ENCODE results near the gene GPR139. TPM values are rescaled to one million over a fixed set of nuclear protein-coding genes. Genes with fewer than 3 reads are reported as not detected.

The GPR139 gene
- total RNA-seq, 1 experiment from 2014 or later = not detected

GRCh38 chr16:20072146-20072873 lies 1.4 kb downstream of the GPR139 start:
- Histone ChIP-seq H4K20me1 (ENCODE audit: insufficient read depth, low read depth, low read length) (no peaks in the 10 kb centered on the region), H3K4me2 (ENCODE audit: low read depth, low read length, poor library complexity, severe bottlenecking) (no peak overlapping the region), H3K4me1 (ENCODE audit: low read length) (no peaks in the 10 kb centered on the region), H3K36me3 (ENCODE audit: insufficient read depth, low read length) (no peaks in the 10 kb centered on the region), H3K9me2 (replicated peaks; ENCODE audit: insufficient read depth, low read length) (no peaks in the 10 kb centered on the region), H3K79me2 (ENCODE audit: low read length) (no peaks in the 10 kb centered on the region), H3K27ac (ENCODE audit: low read length) (no peak overlapping the region), H3K9ac (ENCODE audit: low read length) (no peak overlapping the region), H3K4me3 (ENCODE audit: low read length) (no peak overlapping the region), H3K27me3 (ENCODE audit: low read length) (no peaks in the 10 kb centered on the region), H2AFZ (ENCODE audit: low read length) (no peak overlapping the region), H3K9me3 (ENCODE audit: low read length) (no peaks in the 10 kb centered on the region)
- no peak for DNase-seq

DNA sequence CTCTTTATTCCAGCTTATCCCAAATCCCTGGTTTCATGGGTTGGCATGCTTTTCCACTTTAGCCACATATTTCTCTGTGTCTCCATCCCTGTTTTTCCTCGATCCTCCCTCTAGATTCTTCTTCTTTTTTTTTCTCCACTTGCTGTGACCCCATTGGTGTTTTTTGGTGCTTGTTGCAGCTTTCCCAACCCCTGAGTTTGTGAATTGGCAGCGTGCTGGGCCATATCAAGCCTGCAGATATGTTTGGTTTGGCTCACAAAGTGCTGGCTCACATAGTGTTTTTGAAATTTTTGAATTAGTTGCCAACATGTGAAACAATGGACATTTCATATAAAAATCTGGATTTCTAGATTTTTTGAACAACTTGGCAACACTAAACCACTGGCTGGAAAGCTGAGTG lies 8.8 kb downstream of the GPR139 start:
- H3K4me1 ChIP-seq (ENCODE audit: low read length) = no peaks in the 10 kb centered on the region
- no peak overlapping the region for H3K4me3 ChIP-seq (ENCODE audit: low read length)
- DNase-seq = no peak
- H2AFZ ChIP-seq (ENCODE audit: low read length) = no peak overlapping the region
- H3K4me2 ChIP-seq (ENCODE audit: low read depth, low read length, poor library complexity, severe bottlenecking) = no peak overlapping the region
- no peaks in the 10 kb centered on the region for H3K27me3 ChIP-seq (ENCODE audit: low read length)
- no peaks in the 10 kb centered on the region for H4K20me1 ChIP-seq (ENCODE audit: insufficient read depth, low read depth, low read length)
- H3K79me2 ChIP-seq (ENCODE audit: low read length) = no peaks in the 10 kb centered on the region
- H3K36me3 ChIP-seq (ENCODE audit: insufficient read depth, low read length) = no peaks in the 10 kb centered on the region
- no peak overlapping the region for H3K27ac ChIP-seq (ENCODE audit: low read length)
- H3K9me3 ChIP-seq (ENCODE audit: low read length) = no peaks in the 10 kb centered on the region
- no peaks in the 10 kb centered on the region for H3K9me2 ChIP-seq (replicated peaks; ENCODE audit: insufficient read depth, low read length)
- H3K9ac ChIP-seq (ENCODE audit: low read length) = no peak overlapping the region

DNA sequence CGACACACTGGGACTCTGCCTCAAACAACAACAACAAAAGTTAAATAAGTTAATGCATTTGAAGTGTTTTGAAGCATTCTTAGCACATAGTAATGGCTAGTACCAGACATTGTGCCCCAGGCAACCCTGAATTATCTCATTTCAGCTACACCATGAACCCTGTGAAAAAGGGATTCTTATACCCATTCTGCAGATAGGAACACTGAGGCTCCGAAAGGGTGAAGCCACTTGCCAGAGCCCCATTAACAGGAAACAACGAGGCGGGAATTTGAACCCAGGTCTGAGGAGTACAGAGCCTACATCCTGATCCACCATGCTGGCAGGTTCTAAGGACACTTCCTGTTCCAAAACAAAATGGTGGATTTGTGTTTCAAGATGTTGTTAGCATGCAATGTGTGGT lies 9.2 kb downstream of the GPR139 start:
- Histone ChIP-seq H3K9ac (ENCODE audit: low read length) (no peak overlapping the region), H3K4me1 (ENCODE audit: low read length) (no peaks in the 10 kb centered on the region), H2AFZ (ENCODE audit: low read length) (no peak overlapping the region), H3K27me3 (ENCODE audit: low read length) (no peaks in the 10 kb centered on the region), H3K36me3 (ENCODE audit: insufficient read depth, low read length) (no peaks in the 10 kb centered on the region), H3K9me3 (ENCODE audit: low read length) (no peaks in the 10 kb centered on the region), H4K20me1 (ENCODE audit: insufficient read depth, low read depth, low read length) (no peaks in the 10 kb centered on the region), H3K9me2 (replicated peaks; ENCODE audit: insufficient read depth, low read length) (no peaks in the 10 kb centered on the region), H3K79me2 (ENCODE audit: low read length) (no peaks in the 10 kb centered on the region), H3K27ac (ENCODE audit: low read length) (no peak overlapping the region), H3K4me3 (ENCODE audit: low read length) (no peak overlapping the region), H3K4me2 (ENCODE audit: low read depth, low read length, poor library complexity, severe bottlenecking) (no peak overlapping the region)
- DNase-seq = no peak

- Histone ChIP-seq H3K36me3 (ENCODE audit: insufficient read depth, low read length) (no peaks in the 10 kb centered on the region), H4K20me1 (ENCODE audit: insufficient read depth, low read depth, low read length) (no peaks in the 10 kb centered on the region), H3K27me3 (ENCODE audit: low read length) (no peaks in the 10 kb centered on the region), H3K9me3 (ENCODE audit: low read length) (no peaks in the 10 kb centered on the region), H3K9me2 (replicated peaks; ENCODE audit: insufficient read depth, low read length) (no peaks in the 10 kb centered on the region), H2AFZ (ENCODE audit: low read length) (no peak overlapping the region), H3K9ac (ENCODE audit: low read length) (no peak overlapping the region), H3K4me1 (ENCODE audit: low read length) (no peaks in the 10 kb centered on the region), H3K79me2 (ENCODE audit: low read length) (no peaks in the 10 kb centered on the region), H3K4me2 (ENCODE audit: low read depth, low read length, poor library complexity, severe bottlenecking) (no peak overlapping the region), H3K4me3 (ENCODE audit: low read length) (no peak overlapping the region), H3K27ac (ENCODE audit: low read length) (no peak overlapping the region)
- no peak for DNase-seq
Observed at GRCh38 chr16:20061132-20061531, 12.6 kb downstream of the GPR139 start.

GRCh38 chr16:20056436-20056835 lies 17.3 kb downstream of the GPR139 start:
- Histone ChIP-seq H3K79me2 (ENCODE audit: low read length) (no peaks in the 10 kb centered on the region), H3K27ac (ENCODE audit: low read length) (no peak overlapping the region), H2AFZ (ENCODE audit: low read length) (no peak overlapping the region), H3K4me1 (ENCODE audit: low read length) (no peaks in the 10 kb centered on the region), H3K4me2 (ENCODE audit: low read depth, low read length, poor library complexity, severe bottlenecking) (no peak overlapping the region), H4K20me1 (ENCODE audit: insufficient read depth, low read depth, low read length) (no peaks in the 10 kb centered on the region), H3K9me2 (replicated peaks; ENCODE audit: insufficient read depth, low read length) (no peaks in the 10 kb centered on the region), H3K9me3 (ENCODE audit: low read length) (no peaks in the 10 kb centered on the region), H3K9ac (ENCODE audit: low read length) (no peak overlapping the region), H3K36me3 (ENCODE audit: insufficient read depth, low read length) (no peaks in the 10 kb centered on the region), H3K4me3 (ENCODE audit: low read length) (no peak overlapping the region), H3K27me3 (ENCODE audit: low read length) (no peaks in the 10 kb centered on the region)
- DNase-seq = no peak

DNA sequence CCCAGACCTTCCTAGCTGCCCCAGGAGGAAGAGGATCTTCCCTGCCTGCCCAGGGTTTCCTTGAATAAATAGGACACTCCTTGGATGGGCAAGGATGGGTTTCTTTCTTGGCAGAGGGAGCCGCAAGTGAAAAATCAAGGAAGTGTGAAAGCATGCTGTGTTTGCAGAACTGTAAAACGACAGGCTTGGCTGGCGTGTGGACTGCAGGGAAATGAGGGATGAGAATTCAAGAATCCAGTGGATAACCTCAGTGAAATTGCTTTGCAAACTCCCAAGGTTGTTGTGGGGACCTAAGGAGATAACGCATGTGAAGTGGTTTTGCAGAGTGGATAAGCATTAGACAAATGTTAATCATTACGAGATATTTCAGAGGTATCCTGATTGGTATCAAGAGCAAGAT lies 20.4 kb downstream of the GPR139 start:
- H3K4me3 ChIP-seq (ENCODE audit: low read length) = no peak overlapping the region
- no peaks in the 10 kb centered on the region for H3K79me2 ChIP-seq (ENCODE audit: low read length)
- H3K4me1 ChIP-seq (ENCODE audit: low read length) = no peaks in the 10 kb centered on the region
- no peak overlapping the region for H3K9ac ChIP-seq (ENCODE audit: low read length)
- H3K36me3 ChIP-seq (ENCODE audit: insufficient read depth, low read length) = no peaks in the 10 kb centered on the region
- H3K27me3 ChIP-seq (ENCODE audit: low read length) = no peaks in the 10 kb centered on the region
- no peak overlapping the region for H3K4me2 ChIP-seq (ENCODE audit: low read depth, low read length, poor library complexity, severe bottlenecking)
- DNase-seq = no peak
- no peak overlapping the region for H2AFZ ChIP-seq (ENCODE audit: low read length)
- H3K9me3 ChIP-seq (ENCODE audit: low read length) = no peaks in the 10 kb centered on the region
- H4K20me1 ChIP-seq (ENCODE audit: insufficient read depth, low read depth, low read length) = no peaks in the 10 kb centered on the region
- no peaks in the 10 kb centered on the region for H3K9me2 ChIP-seq (replicated peaks; ENCODE audit: insufficient read depth, low read length)
- no peak overlapping the region for H3K27ac ChIP-seq (ENCODE audit: low read length)

GRCh38 chr16:20051611-20052010 lies 22.1 kb downstream of the GPR139 start:
- Histone ChIP-seq H3K4me1 (ENCODE audit: low read length) (no peaks in the 10 kb centered on the region), H3K4me3 (ENCODE audit: low read length) (no peak overlapping the region), H3K9me2 (replicated peaks; ENCODE audit: insufficient read depth, low read length) (no peaks in the 10 kb centered on the region), H3K36me3 (ENCODE audit: insufficient read depth, low read length) (no peaks in the 10 kb centered on the region), H3K9me3 (ENCODE audit: low read length) (no peaks in the 10 kb centered on the region), H4K20me1 (ENCODE audit: insufficient read depth, low read depth, low read length) (no peaks in the 10 kb centered on the region), H3K27me3 (ENCODE audit: low read length) (no peaks in the 10 kb centered on the region), H3K27ac (ENCODE audit: low read length) (no peak overlapping the region), H3K4me2 (ENCODE audit: low read depth, low read length, poor library complexity, severe bottlenecking) (no peak overlapping the region), H3K9ac (ENCODE audit: low read length) (no peak overlapping the region), H3K79me2 (ENCODE audit: low read length) (no peaks in the 10 kb centered on the region), H2AFZ (ENCODE audit: low read length) (no peak overlapping the region)
- no peak for DNase-seq

- H3K27me3 ChIP-seq (ENCODE audit: low read length) = no peaks in the 10 kb centered on the region
- H3K27ac ChIP-seq (ENCODE audit: low read length) = no peak overlapping the region
Observed at GRCh38 chr16:20051147-20051546, 22.5 kb downstream of the GPR139 start.

More at GRCh38 chr16:20051147-20051546, 22.5 kb downstream of the GPR139 start:
- no peaks in the 10 kb centered on the region for H3K4me1 ChIP-seq (ENCODE audit: low read length)
- H3K4me2 ChIP-seq (ENCODE audit: low read depth, low read length, poor library complexity, severe bottlenecking) = no peak overlapping the region
- H3K9me3 ChIP-seq (ENCODE audit: low read length) = no peaks in the 10 kb centered on the region
- no peak overlapping the region for H2AFZ ChIP-seq (ENCODE audit: low read length)
- no peaks in the 10 kb centered on the region for H3K9me2 ChIP-seq (replicated peaks; ENCODE audit: insufficient read depth, low read length)
- no peaks in the 10 kb centered on the region for H3K36me3 ChIP-seq (ENCODE audit: insufficient read depth, low read length)
- no peaks in the 10 kb centered on the region for H3K79me2 ChIP-seq (ENCODE audit: low read length)
- DNase-seq = no peak
- no peaks in the 10 kb centered on the region for H4K20me1 ChIP-seq (ENCODE audit: insufficient read depth, low read depth, low read length)
- H3K4me3 ChIP-seq (ENCODE audit: low read length) = no peak overlapping the region
- no peak overlapping the region for H3K9ac ChIP-seq (ENCODE audit: low read length)
